Fibroblast of lung (primary cell): ENCODE results near the gene FNDC3B. TPM values are rescaled to one million over a fixed set of nuclear protein-coding genes. Genes with fewer than 3 reads are reported as not detected.

Experiments used
- DNase-seq, 2 donors: peaks; one replicate each; pipeline versions ENCODE4 v3.0.0 to v3.0.0-alpha.2; 2010; ENCODE audit warnings: low read depth in 2 of 2
- H2AFZ ChIP-seq: 2 replicates; pipeline ENCODE4 v1.5.1; 2012; ENCODE audit warnings: low read length, control low read depth, inconsistent platforms
- H3K27ac ChIP-seq: 2 replicates; pipeline ENCODE4 v1.5.1; 2011; ENCODE audit warnings: low read length, control low read depth; ENCODE audit not compliant: insufficient read depth
- H3K27me3 ChIP-seq: 2 replicates; pipeline ENCODE4 v1.5.1; 2011; ENCODE audit warnings: mild to moderate bottlenecking, low read length; ENCODE audit not compliant: control insufficient read depth, insufficient read depth
- H3K36me3 ChIP-seq: 2 replicates; pipeline ENCODE4 v1.5.1; 2011; ENCODE audit warnings: low read length; ENCODE audit not compliant: control insufficient read depth, insufficient read depth
- H3K4me1 ChIP-seq: 2 replicates; pipeline ENCODE4 v1.5.1; 2011; ENCODE audit warnings: low read length; ENCODE audit not compliant: control insufficient read depth, insufficient read depth; ENCODE audit errors: extremely low read depth
- H3K4me2 ChIP-seq: 2 replicates; pipeline ENCODE4 v1.5.1; 2011; ENCODE audit warnings: low read length, control low read depth; ENCODE audit not compliant: insufficient read depth; ENCODE audit errors: extremely low read depth
- H3K4me3 ChIP-seq, 4 experiments: fragments of 200-600 bp in 1 of 4; sonication (generic) in 1 of 4; replicated peaks in 1 of 4; 2 replicates each; pipeline ENCODE4 v1.5.1; 2011 to 2016; ENCODE audit warnings: low read length in 4 of 4, low read depth in 3 of 4, mild to moderate bottlenecking in 3 of 4, control low read depth in 2 of 4, inconsistent platforms in 1 of 4, mixed read lengths in 1 of 4; ENCODE audit not compliant: insufficient read depth in 1 of 4; ENCODE audit errors: control extremely low read depth in 1 of 4
- H3K79me2 ChIP-seq: 2 replicates; pipeline ENCODE4 v1.5.1; 2012; ENCODE audit warnings: mild to moderate bottlenecking, low read length, inconsistent platforms; ENCODE audit not compliant: control insufficient read depth, insufficient read depth
- H3K9ac ChIP-seq: 2 replicates; pipeline ENCODE4 v1.5.1; 2011; ENCODE audit warnings: mild to moderate bottlenecking, low read length, control low read depth; ENCODE audit not compliant: insufficient read depth
- H3K9me3 ChIP-seq: 2 replicates; pipeline ENCODE4 v1.5.1; 2012; ENCODE audit warnings: low read depth, low read length; ENCODE audit not compliant: control insufficient read depth, insufficient read depth
- H4K20me1 ChIP-seq: 2 replicates; pipeline ENCODE4 v1.5.1; 2011; ENCODE audit warnings: low read length; ENCODE audit not compliant: control insufficient read depth, insufficient read depth; ENCODE audit errors: extremely low read depth
- EZH2 ChIP-seq: IDR thresholded peaks from 2 replicates; pipeline ENCODE4 v1.5.1; 2012; ENCODE audit warnings: low read length, control low read depth, mild to moderate bottlenecking; ENCODE audit errors: missing control alignments
- polyA plus RNA-seq, 2 donors: library from polyadenylated mRNA; depleted of rRNA in 1 of 2; stranded (reverse) in 1 of 2; unstranded in 1 of 2; fragments of >200 nt; gene quantifications; 2 replicates each; pipeline ENCODE4 v1.2.1, GENCODE V29; 2011 to 2012; ENCODE audit warnings: missing spikeins in 1 of 2
- total RNA-seq: library from RNA; depleted of rRNA; stranded (reverse); fragments of >200 nt; gene quantifications from 2 replicates; pipeline ENCODE4 v1.2.1, GENCODE V29; 2014
- TF ChIP-seq, protein P1 (sequence below), 2 donors: IDR thresholded peaks in 1 of 2; conservative IDR thresholded peaks in 1 of 2; 1 replicate in 1 of 2; 2 replicates in 1 of 2; pipeline ENCODE4 v1.5.1; 2011 to 2012; ENCODE audit warnings: low read length in 2 of 2, control low read depth in 1 of 2, inconsistent platforms in 1 of 2, low read depth in 1 of 2, mild to moderate bottlenecking in 1 of 2

FNDC3B gene
- total and polyA plus RNA-seq, 2 donors (not counting 1 experiment from before 2014, with no cell fraction given) = 26.1 to 76.8 TPM

DNA sequence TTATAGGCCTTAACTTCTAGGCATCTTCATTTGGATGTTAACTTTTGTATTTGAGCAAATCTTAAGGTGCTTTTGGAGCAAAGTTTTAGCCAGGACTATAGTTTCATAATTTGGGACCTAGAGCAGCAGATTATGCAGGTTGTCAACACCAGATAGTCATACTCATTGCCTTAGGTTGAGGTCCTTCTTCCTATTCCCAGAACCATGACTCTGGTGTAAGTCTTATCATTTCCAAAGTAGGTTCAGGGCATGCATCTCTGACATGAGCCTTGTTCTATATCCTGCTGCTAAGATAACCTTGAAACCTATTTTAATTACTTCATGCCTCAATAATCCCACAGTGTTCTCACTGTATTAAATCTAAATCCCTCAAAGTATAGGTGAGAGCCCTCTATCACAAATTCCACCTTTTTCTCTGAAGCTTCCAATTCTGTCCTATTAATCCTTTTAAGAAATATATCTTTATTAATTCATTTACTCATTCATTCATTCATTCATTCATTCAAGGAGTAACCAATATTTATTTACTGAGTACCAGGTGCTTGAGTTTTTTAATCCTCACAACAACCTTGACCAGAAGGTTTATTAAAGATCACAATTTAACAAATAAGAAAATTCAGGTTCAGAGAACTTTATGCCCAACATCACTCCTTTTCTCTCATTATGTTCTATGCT lies 2.7 kb upstream of the FNDC3B start:
- Histone ChIP-seq H3K79me2 (peaks cover 18% of the 10 kb centered on the region), H3K36me3 (no peaks in the 10 kb centered on the region), H3K4me1 (peaks cover 6% of the 10 kb centered on the region), H3K27ac (no peak overlapping the region), H3K27me3 (no peaks in the 10 kb centered on the region), H3K4me2 (no peak overlapping the region), H2AFZ (no peak overlapping the region), H3K4me3 (no peak overlapping the region), H4K20me1 (no peaks in the 10 kb centered on the region), H3K9me3 (no peaks in the 10 kb centered on the region), H3K9ac (no peak overlapping the region)
- no peak for DNase-seq
- TF ChIP-seq, protein P1, sequence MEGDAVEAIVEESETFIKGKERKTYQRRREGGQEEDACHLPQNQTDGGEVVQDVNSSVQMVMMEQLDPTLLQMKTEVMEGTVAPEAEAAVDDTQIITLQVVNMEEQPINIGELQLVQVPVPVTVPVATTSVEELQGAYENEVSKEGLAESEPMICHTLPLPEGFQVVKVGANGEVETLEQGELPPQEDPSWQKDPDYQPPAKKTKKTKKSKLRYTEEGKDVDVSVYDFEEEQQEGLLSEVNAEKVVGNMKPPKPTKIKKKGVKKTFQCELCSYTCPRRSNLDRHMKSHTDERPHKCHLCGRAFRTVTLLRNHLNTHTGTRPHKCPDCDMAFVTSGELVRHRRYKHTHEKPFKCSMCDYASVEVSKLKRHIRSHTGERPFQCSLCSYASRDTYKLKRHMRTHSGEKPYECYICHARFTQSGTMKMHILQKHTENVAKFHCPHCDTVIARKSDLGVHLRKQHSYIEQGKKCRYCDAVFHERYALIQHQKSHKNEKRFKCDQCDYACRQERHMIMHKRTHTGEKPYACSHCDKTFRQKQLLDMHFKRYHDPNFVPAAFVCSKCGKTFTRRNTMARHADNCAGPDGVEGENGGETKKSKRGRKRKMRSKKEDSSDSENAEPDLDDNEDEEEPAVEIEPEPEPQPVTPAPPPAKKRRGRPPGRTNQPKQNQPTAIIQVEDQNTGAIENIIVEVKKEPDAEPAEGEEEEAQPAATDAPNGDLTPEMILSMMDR (conservative IDR thresholded peaks at IDR 0.05 in 1 of 2, IDR thresholded peaks at IDR 0.05 in 1 of 2; ENCODE audit: low read depth in 1 of 2, low read length in 2 of 2) = no peak
- no peak for TF ChIP-seq EZH2

DNA sequence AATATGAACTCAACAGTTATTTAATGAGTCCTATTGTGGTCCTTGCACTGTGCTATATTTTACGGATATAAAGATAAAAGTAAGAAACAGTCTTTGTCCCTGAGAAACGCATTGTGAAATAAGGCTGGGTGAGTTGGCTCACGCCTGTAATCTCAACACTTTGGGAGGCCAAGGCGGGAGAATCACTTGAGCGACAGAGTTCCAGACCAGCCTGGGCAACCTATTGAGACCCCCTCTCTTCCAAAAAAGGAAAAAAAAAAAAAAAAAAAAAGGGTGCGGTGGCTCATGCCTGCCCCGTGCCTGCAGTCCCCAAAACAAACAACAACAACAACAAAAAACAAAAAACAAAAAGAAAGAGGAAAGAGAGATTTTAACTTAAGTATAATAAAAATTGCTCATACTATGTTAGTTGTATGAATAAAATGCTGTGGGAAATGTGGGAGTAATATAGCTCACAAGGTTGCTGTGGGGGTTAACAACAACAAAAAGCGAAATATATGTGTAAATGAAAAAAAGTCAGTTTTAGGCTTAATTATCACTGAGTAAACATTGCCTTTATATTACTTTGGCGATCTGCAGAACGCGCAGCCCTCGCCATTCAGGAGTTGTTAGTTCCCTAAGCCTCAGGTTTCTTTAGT lies 461 bp upstream of the FNDC3B start:
- H3K4me2 ChIP-seq = peak overlapping the region; percentile 97
- DNase-seq = peak; percentile 30 to 65

More for the DNA sequence above, 461 bp upstream of the FNDC3B start:
- Histone ChIP-seq H4K20me1 (no peaks in the 10 kb centered on the region), H3K4me1 (peaks cover 6% of the 10 kb centered on the region), H2AFZ (peak overlapping the region; percentile 61), H3K9ac (peak overlapping the region; percentile 99), H3K27ac (peak overlapping the region; percentile 98), H3K36me3 (no peaks in the 10 kb centered on the region), H3K79me2 (peaks cover 40% of the 10 kb centered on the region), H3K4me3 (peak overlapping the region; percentile 79 to 97 (median 90)), H3K27me3 (no peaks in the 10 kb centered on the region), H3K9me3 (no peaks in the 10 kb centered on the region)
- TF ChIP-seq, protein P1 (conservative IDR thresholded peaks at IDR 0.05 in 1 of 2, IDR thresholded peaks at IDR 0.05 in 1 of 2; ENCODE audit: low read depth in 1 of 2, low read length in 2 of 2) = no peak
- TF ChIP-seq EZH2 = no peak
